HG03469 (cell line): ENCODE data around the gene PARP8.

Experiments used
- ATAC-seq: cut with Tn5 transposase; IDR thresholded peaks from one replicate; pipeline ENCODE4 v1.9.1; 2021; ENCODE audit warnings: mild to moderate bottlenecking, moderate library complexity, moderate number of reproducible peaks; ENCODE audit not compliant: unreplicated experiment

The PARP8 gene

GRCh38 chr5:50887889-50888633 is 221.6 kb downstream of the PARP8 start:
- no peak for ATAC-seq

- no peak for ATAC-seq
Measured at GRCh38 chr5:50888751-50889150, 222.3 kb downstream of the PARP8 start.

- no peak for ATAC-seq
Measured at GRCh38 chr5:50889790-50890189, 223.4 kb downstream of the PARP8 start.
